Testis (tissue), 2 donors: ENCODE data around the gene HBQ1.

ENCODE experiments used
- POLR2A ChIP-seq: fragments of 450-650 bp; IDR thresholded peaks from one replicate; pipeline ENCODE4 v1.6.1; 2017; ENCODE audit warnings: antibody characterized with exemption, mild to moderate bottlenecking, moderate library complexity
- TF ChIP-seq, protein P1 (sequence below), 3 experiments: fragments of 450-650 bp in 2 of 3; fragments of 200-600 bp in 1 of 3; sonication (generic) in 1 of 3; IDR thresholded peaks; one replicate each; pipeline ENCODE4 v1.5.1; 2016 to 2019; ENCODE audit warnings: antibody characterized with exemption in 3 of 3, mild to moderate bottlenecking in 2 of 3, moderate library complexity in 1 of 3

DNA sequence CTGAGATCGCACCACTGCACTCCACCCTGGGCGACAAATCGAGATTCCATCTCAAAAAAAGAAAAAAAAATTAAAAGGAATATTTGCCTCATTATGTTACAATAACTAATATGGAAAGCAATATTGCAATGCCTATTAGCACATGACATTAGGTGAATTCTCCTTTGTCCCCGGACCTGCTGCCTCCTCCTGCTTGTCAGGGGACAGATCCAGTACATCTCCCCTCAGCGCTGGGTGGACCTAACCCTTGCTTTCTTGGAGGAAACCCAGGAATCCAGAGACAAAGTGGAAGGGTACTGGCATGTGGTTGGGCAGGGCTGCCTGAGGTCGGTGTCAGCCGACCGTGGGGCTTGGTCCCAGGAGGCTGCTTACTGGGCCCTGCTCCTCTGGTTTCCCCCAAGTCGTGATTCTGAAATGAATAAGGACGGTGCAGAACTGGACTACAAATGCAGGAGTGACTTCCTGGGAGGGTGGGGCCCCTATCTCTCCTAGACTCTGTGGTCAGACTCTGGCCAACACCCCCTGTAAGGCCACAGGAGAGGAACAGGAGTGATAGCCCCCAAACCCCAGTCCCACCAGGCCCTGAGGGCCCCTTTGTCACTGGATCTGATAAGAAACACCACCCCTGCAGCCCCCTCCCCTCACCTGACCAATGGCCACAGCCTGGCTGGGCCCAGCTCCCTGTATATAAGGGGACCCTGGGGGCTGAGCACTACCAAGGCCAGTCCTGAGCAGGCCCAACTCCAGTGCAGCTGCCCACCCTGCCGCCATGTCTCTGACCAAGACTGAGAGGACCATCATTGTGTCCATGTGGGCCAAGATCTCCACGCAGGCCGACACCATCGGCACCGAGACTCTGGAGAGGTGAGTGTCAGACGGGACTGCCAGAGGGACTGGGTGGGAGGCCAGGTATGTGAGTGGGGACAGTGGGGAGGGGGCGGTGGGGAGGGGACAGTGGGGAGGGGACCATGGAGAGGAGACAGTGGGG is 27.8 kb upstream of the HBQ1 start, which contains the start of gene HBZ:
- no peak for TF ChIP-seq POLR2A
- TF ChIP-seq, protein P1, sequence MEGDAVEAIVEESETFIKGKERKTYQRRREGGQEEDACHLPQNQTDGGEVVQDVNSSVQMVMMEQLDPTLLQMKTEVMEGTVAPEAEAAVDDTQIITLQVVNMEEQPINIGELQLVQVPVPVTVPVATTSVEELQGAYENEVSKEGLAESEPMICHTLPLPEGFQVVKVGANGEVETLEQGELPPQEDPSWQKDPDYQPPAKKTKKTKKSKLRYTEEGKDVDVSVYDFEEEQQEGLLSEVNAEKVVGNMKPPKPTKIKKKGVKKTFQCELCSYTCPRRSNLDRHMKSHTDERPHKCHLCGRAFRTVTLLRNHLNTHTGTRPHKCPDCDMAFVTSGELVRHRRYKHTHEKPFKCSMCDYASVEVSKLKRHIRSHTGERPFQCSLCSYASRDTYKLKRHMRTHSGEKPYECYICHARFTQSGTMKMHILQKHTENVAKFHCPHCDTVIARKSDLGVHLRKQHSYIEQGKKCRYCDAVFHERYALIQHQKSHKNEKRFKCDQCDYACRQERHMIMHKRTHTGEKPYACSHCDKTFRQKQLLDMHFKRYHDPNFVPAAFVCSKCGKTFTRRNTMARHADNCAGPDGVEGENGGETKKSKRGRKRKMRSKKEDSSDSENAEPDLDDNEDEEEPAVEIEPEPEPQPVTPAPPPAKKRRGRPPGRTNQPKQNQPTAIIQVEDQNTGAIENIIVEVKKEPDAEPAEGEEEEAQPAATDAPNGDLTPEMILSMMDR (IDR thresholded peaks at IDR 0.05), result no peak
